KMS-11 (cell line): Measurements from ENCODE around the gene PTK6.

Experiments
- H2AFZ ChIP-seq: fragments of 200-600 bp; sonication (generic); 2 replicates; pipeline ENCODE4 v1.6.1; 2016; ENCODE audit warnings: antibody characterized with exemption, mixed run types, low read depth
- H3K27ac ChIP-seq: fragments of 200-600 bp; sonication (generic); 2 replicates; pipeline ENCODE4 v1.6.1; 2016; ENCODE audit warnings: mild to moderate bottlenecking, mixed run types
- H3K27me3 ChIP-seq: fragments of 200-600 bp; sonication (generic); 2 replicates; pipeline ENCODE4 v1.6.1; 2017; ENCODE audit warnings: mild to moderate bottlenecking, low read depth, mixed run types, moderate library complexity; ENCODE audit not compliant: insufficient read depth
- H3K36me3 ChIP-seq: fragments of 200-600 bp; sonication (generic); 2 replicates; pipeline ENCODE4 v1.6.1; 2017; ENCODE audit warnings: mild to moderate bottlenecking, mixed run types; ENCODE audit not compliant: insufficient read depth
- H3K4me1 ChIP-seq: fragments of 200-600 bp; sonication (generic); 2 replicates; pipeline ENCODE4 v1.6.1; 2016; ENCODE audit warnings: mild to moderate bottlenecking, low read depth, mixed run types; ENCODE audit not compliant: poor library complexity, severe bottlenecking
- H3K4me2 ChIP-seq: fragments of 200-600 bp; sonication (generic); 2 replicates; pipeline ENCODE4 v1.7.0; 2016; ENCODE audit warnings: mild to moderate bottlenecking, mixed run types
- H3K4me3 ChIP-seq: fragments of 200-600 bp; sonication (generic); IDR thresholded peaks from 2 replicates; pipeline ENCODE4 v1.6.1; 2017; ENCODE audit warnings: low read depth, low read length, mixed read lengths; ENCODE audit not compliant: insufficient read depth
- H3K79me2 ChIP-seq: fragments of 200-600 bp; sonication (generic); 2 replicates; pipeline ENCODE4 v1.6.1; 2016; ENCODE audit warnings: low read depth, mixed run types; ENCODE audit not compliant: insufficient read depth
- H3K9ac ChIP-seq: fragments of 200-600 bp; sonication (generic); 2 replicates; pipeline ENCODE4 v1.6.1; 2016; ENCODE audit warnings: mild to moderate bottlenecking, mixed run types
- H4K20me1 ChIP-seq: fragments of 200-600 bp; sonication (generic); 2 replicates; pipeline ENCODE4 v1.6.1; 2016; ENCODE audit warnings: mild to moderate bottlenecking, mixed run types; ENCODE audit not compliant: insufficient read depth
- CTCF ChIP-seq: fragments of 200-600 bp; sonication (generic); conservative IDR thresholded peaks from 2 replicates; pipeline ENCODE4 v1.6.1; 2017; ENCODE audit warnings: low read depth, mild to moderate bottlenecking, antibody characterized with exemption, low read length, moderate library complexity, mixed read lengths

The PTK6 gene

GRCh38 chr20:63565021-63565698 is 28.0 kb upstream of the PTK6 start:
- Histone ChIP-seq H3K4me2 (no peak overlapping the region), H3K79me2 (no peaks in the 10 kb centered on the region), H3K27ac (no peak overlapping the region), H3K4me1 (peaks cover 26% of the 10 kb centered on the region), H2AFZ (no peak overlapping the region), H3K4me3 (no peak overlapping the region), H4K20me1 (no peaks in the 10 kb centered on the region), H3K36me3 (no peaks in the 10 kb centered on the region), H3K27me3 (peaks cover 14% of the 10 kb centered on the region), H3K9ac (no peak overlapping the region)
- TF ChIP-seq CTCF: no peak

- no peaks in the 10 kb centered on the region for H3K36me3 ChIP-seq
- no peaks in the 10 kb centered on the region for H4K20me1 ChIP-seq
- H2AFZ ChIP-seq: no peak overlapping the region
- H3K9ac ChIP-seq: no peak overlapping the region
- H3K4me2 ChIP-seq: no peak overlapping the region
- H3K27me3 ChIP-seq: peaks cover 4% of the 10 kb centered on the region; the same call in 1 of the 2 replicates
- peaks cover 20% of the 10 kb centered on the region for H3K4me1 ChIP-seq
- TF ChIP-seq CTCF: no peak
- no peaks in the 10 kb centered on the region for H3K79me2 ChIP-seq
- H3K4me3 ChIP-seq: no peak overlapping the region
- no peak overlapping the region for H3K27ac ChIP-seq
Observed at GRCh38 chr20:63564036-63564810, 27.0 kb upstream of the PTK6 start.

- Histone ChIP-seq H3K4me2 (no peak overlapping the region), H2AFZ (no peak overlapping the region), H3K27me3 (no peaks in the 10 kb centered on the region; the same call in 1 of the 2 replicates), H4K20me1 (no peaks in the 10 kb centered on the region), H3K4me3 (no peak overlapping the region), H3K36me3 (no peaks in the 10 kb centered on the region), H3K9ac (no peak overlapping the region), H3K4me1 (peaks cover 12% of the 10 kb centered on the region), H3K79me2 (no peaks in the 10 kb centered on the region), H3K27ac (no peak overlapping the region)
- TF ChIP-seq CTCF: no peak
Observed at GRCh38 chr20:63563225-63563935, 26.2 kb upstream of the PTK6 start.

GRCh38 chr20:63562461-63563224 is 25.5 kb upstream of the PTK6 start:
- no peak overlapping the region for H2AFZ ChIP-seq

More at GRCh38 chr20:63562461-63563224, 25.5 kb upstream of the PTK6 start:
- Histone ChIP-seq H3K4me1 (peaks cover 4% of the 10 kb centered on the region), H3K79me2 (no peaks in the 10 kb centered on the region), H3K27ac (no peak overlapping the region), H3K4me2 (no peak overlapping the region), H4K20me1 (no peaks in the 10 kb centered on the region), H3K4me3 (no peak overlapping the region), H3K27me3 (peaks cover 3% of the 10 kb centered on the region; the same call in 1 of the 2 replicates), H3K9ac (no peak overlapping the region), H3K36me3 (no peaks in the 10 kb centered on the region)
- no peak for TF ChIP-seq CTCF
